Stomach (tissue), 9 donors: ENCODE data around the gene CCNJ. TPM values are rescaled to one million over a fixed set of nuclear protein-coding genes. Genes with fewer than 3 reads are reported as not detected.

ENCODE experiments used
- DNase-seq, 2 donors: peaks; one replicate each; pipeline versions ENCODE4 v3.0.0 to v3.0.0-alpha.2; 2013 to 2019
- H3K27ac ChIP-seq, 5 donors: fragments of 200-600 bp in 4 of 5; sonication (generic) in 4 of 5; one replicate each; pipeline ENCODE4 v1.5.1; 2013 to 2019; ENCODE audit warnings: mild to moderate bottlenecking in 1 of 5, moderate library complexity in 1 of 5
- H3K27me3 ChIP-seq, 3 donors: fragments of 200-600 bp; sonication (generic); one replicate each; pipeline ENCODE4 v1.5.1; 2017 to 2019; ENCODE audit warnings: mixed run types in 1 of 3
- H3K36me3 ChIP-seq, 4 donors: fragments of 200-600 bp; sonication (generic); 1 replicate in 3 of 4; 2 replicates in 1 of 4; pipeline ENCODE4 v1.5.1; 2016 to 2019
- H3K4me1 ChIP-seq, 4 donors: fragments of 200-600 bp; sonication (generic); one replicate each; pipeline ENCODE4 v1.5.1; 2016 to 2019
- H3K4me3 ChIP-seq, 4 donors: fragments of 200-600 bp; sonication (generic) in 3 of 4; one replicate each; pipeline ENCODE4 v1.5.1; 2016 to 2019; ENCODE audit warnings: mild to moderate bottlenecking in 1 of 4
- H3K9me3 ChIP-seq, 4 donors: fragments of 200-600 bp; sonication (generic); one replicate each; pipeline ENCODE4 v1.5.1; 2016 to 2019
- EP300 ChIP-seq: sonication (generic); formaldehyde crosslinking; IDR thresholded peaks from one replicate; pipeline ENCODE4 v1.6.1; 2017; ENCODE audit warnings: antibody characterized with exemption
- POLR2A ChIP-seq, 4 donors: fragments of 450-650 bp; IDR thresholded peaks; one replicate each; pipeline ENCODE4 v1.6.1; 2016; ENCODE audit warnings: antibody characterized with exemption in 4 of 4, control low read depth in 2 of 4, mild to moderate bottlenecking in 1 of 4, moderate library complexity in 1 of 4
- POLR2AphosphoS5 ChIP-seq, 3 donors: sonication (generic); formaldehyde crosslinking; IDR thresholded peaks; one replicate each; pipeline ENCODE4 v1.6.1; 2016; ENCODE audit warnings: antibody characterized with exemption in 3 of 3
- WGBS, 5 donors: extraction: QIAGEN DNeasy Blood & Tissue Kit in 3 of 5; methylation state at CpG; one replicate each; pipeline versions ENCODE4 v1.1.5 to v1.1.7; 2013 to 2018; 5-methylcytosine and 5-hydroxymethylcytosine counted together
- intact Hi-C: fragments of 100-400 bp; cut with DNase I; formaldehyde crosslinking; loops from one replicate; pipeline ENCODE4 v1.15.1; 2023; ENCODE audit warnings: low total_unique reads
- polyA plus RNA-seq, 3 donors: library from polyadenylated mRNA; stranded (reverse); fragments of 200-250 nt; gene quantifications; one replicate each; pipeline ENCODE4 v1.2.3, GENCODE V29; 2013
- small RNA-seq, 4 donors: library from RNA; depleted of rRNA; stranded (forward); fragments of <200 nt; gene quantifications; one replicate each; pipeline ENCODE3, GENCODE V24; 2016
- total RNA-seq, 5 donors: library from RNA; depleted of rRNA; stranded (reverse); fragments of >200 nt; gene quantifications; one replicate each; pipeline versions ENCODE4 v1.1.0 to v1.2.3, GENCODE V29; 2014 to 2016
- TF ChIP-seq, protein P1 (sequence below), 7 experiments: fragments of 450-650 bp in 4 of 7; fragments of 200-600 bp in 3 of 7; sonication (generic) in 3 of 7; IDR thresholded peaks; one replicate each; pipeline ENCODE4 v1.5.1; 2016 to 2019; ENCODE audit warnings: antibody characterized with exemption in 7 of 7, control low read depth in 2 of 7, mild to moderate bottlenecking in 1 of 7
- donor health status: healthy with polysubstance abuse.
- donor health status: Bipolar disorder and iron deficiency.
- donor health status: healthy.

CCNJ gene
- total and polyA plus RNA-seq, 8 donors: 0.58 to 7.7 (median 1.9) TPM; not detected in 1

DNA sequence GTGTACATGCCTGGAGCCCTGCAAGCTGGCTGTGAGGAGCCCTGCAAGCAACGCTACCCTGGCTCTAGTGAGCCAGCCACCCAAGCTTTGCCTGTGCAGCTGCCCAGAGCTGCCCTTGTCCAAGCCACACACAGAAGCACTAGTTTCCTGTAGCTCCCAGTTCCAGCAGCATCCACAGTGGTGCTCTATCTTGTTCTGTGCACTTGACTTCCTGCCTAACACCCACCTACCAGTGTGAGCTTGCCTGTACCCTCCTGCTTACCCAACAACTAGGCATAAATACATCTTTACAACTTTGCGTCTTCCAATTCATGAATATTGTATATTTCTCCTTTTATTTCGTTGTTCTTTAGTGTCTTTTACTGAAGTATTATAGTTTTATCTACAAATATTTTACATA lies 54.5 kb downstream of the CCNJ start:
- H3K27ac ChIP-seq: no peak overlapping the region
- TF ChIP-seq EP300: no peak
- TF ChIP-seq POLR2A (IDR thresholded peaks at IDR 0.05): no peak
- TF ChIP-seq, protein P1, sequence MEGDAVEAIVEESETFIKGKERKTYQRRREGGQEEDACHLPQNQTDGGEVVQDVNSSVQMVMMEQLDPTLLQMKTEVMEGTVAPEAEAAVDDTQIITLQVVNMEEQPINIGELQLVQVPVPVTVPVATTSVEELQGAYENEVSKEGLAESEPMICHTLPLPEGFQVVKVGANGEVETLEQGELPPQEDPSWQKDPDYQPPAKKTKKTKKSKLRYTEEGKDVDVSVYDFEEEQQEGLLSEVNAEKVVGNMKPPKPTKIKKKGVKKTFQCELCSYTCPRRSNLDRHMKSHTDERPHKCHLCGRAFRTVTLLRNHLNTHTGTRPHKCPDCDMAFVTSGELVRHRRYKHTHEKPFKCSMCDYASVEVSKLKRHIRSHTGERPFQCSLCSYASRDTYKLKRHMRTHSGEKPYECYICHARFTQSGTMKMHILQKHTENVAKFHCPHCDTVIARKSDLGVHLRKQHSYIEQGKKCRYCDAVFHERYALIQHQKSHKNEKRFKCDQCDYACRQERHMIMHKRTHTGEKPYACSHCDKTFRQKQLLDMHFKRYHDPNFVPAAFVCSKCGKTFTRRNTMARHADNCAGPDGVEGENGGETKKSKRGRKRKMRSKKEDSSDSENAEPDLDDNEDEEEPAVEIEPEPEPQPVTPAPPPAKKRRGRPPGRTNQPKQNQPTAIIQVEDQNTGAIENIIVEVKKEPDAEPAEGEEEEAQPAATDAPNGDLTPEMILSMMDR (IDR thresholded peaks at IDR 0.05): no peak
- TF ChIP-seq POLR2AphosphoS5 (IDR thresholded peaks at IDR 0.05): no peak
- no peak for DNase-seq
- intact Hi-C loops: no loop called here
- H3K4me1 ChIP-seq: no peaks in the 10 kb centered on the region
- no peaks in the 10 kb centered on the region for H3K36me3 ChIP-seq
- no peak overlapping the region for H3K4me3 ChIP-seq
- H3K27me3 ChIP-seq: peaks cover 0 to 96% (median 40%) of the 10 kb centered on the region in 3 donors
- peaks cover 0 to 6% (median 3%) of the 10 kb centered on the region in 4 donors for H3K9me3 ChIP-seq
- 83 to 93% (median 88%) methylated on average over 3 of the region's 3 CpGs for WGBS, 5 donors

DNA sequence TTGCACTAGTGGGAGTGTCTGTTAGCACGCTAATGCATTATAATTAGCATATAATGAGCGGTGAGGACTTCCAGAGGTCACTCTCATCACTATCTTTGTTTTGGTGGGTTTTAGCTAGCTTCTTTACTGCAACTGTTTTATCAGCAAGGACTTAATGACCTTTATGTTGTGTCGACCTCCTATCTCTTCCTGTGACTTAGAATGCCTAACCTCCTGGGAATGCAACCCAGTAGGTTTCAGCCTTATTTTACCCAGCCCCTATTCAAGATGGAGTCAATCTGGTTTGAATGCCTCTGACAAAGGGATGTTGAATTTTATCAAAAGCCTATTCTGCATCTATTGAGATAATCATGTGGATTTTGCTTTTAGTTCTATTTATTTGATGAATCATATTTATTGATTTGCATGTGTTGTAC lies 64.2 kb downstream of the CCNJ start:
- intact Hi-C loops: no loop called here
- H3K9me3 ChIP-seq: peaks cover 0 to 11% (median 3%) of the 10 kb centered on the region in 4 donors
- no peak overlapping the region for H3K27ac ChIP-seq
- no peak overlapping the region for H3K4me3 ChIP-seq
- 39 to 50% (median 42%) methylated on average over 3 of the region's 3 CpGs for WGBS, 5 donors
- H3K27me3 ChIP-seq: peaks cover 0 to 85% (median 11%) of the 10 kb centered on the region in 3 donors
- DNase-seq: no peak
- H3K36me3 ChIP-seq: no peaks in the 10 kb centered on the region
- TF ChIP-seq, protein P1 (IDR thresholded peaks at IDR 0.05): no peak
- TF ChIP-seq EP300 (no peak), POLR2A (IDR thresholded peaks at IDR 0.05) (no peak), POLR2AphosphoS5 (IDR thresholded peaks at IDR 0.05) (no peak)
- no peaks in the 10 kb centered on the region for H3K4me1 ChIP-seq

Small RNA genes lying within 50 kb of the gene (small RNA-seq; reads per million reads assigned to genes)
- gene MIR3157: 0 to 0.45 (median 0.03) reads per million in 4 donors

Other genes with a start within 250 kb of the CCNJ start
- gene CC2D2B, start 135.6 kb upstream of the CCNJ start, total RNA-seq: 1 to 10 TPM in 3 of 5 donors, not detected in 2; 1.2 to 9.2 (median 5.1) TPM
- under 1 TPM in 2 of 3 donors, not detected in 1; 0.12 to 0.18 TPM for gene CC2D2B, start 135.6 kb upstream of the CCNJ start, polyA plus RNA-seq
- gene ZNF518A, start 86.7 kb downstream of the CCNJ start, total RNA-seq: 10 to 100 TPM in 4 of 5 donors, 1 to 10 TPM in 1; 7.0 to 57.5 (median 16.1) TPM
- gene ZNF518A, start 86.7 kb downstream of the CCNJ start, polyA plus RNA-seq: 1 to 10 TPM; 2.8 to 5.7 (median 3.5) TPM
- gene BLNK, start 228.0 kb downstream of the CCNJ start, total RNA-seq: 10 to 100 TPM in 4 of 5 donors, 1 to 10 TPM in 1; 1.3 to 38.5 (median 25.2) TPM
- 10 to 100 TPM in 2 of 3 donors, 1 to 10 TPM in 1; 9.6 to 22.0 (median 20.2) TPM for gene BLNK, start 228.0 kb downstream of the CCNJ start, polyA plus RNA-seq